IPS DF 4.7 (cell line): Measurements from ENCODE around the gene DNM3.

Experiments used
- DNase-seq: peaks from one replicate; pipeline ENCODE4 v3.0.0-alpha.2; 2013; ENCODE audit warnings: low spot score; ENCODE audit errors: extremely low read depth

DNM3 gene

DNA sequence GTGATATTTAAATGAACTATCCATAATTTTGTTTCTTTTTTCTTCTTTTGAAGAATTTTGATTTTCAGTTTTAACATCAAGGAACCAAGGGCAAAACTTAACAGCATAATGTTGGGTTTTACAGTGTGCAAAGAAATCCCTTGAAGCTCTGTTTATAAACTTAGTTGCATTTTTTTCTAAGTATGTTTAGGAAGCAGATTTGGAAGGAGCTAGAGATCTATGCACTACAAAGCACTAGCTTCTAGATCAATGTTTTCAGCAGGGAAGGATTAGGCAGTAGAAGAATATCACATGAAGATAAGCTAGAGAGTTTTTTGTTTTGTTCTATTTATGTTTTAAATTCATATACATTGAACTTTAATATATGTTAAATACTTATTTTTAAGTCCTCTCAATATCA is 328.5 kb downstream of the DNM3 start:
- DNase-seq: no peak

DNA sequence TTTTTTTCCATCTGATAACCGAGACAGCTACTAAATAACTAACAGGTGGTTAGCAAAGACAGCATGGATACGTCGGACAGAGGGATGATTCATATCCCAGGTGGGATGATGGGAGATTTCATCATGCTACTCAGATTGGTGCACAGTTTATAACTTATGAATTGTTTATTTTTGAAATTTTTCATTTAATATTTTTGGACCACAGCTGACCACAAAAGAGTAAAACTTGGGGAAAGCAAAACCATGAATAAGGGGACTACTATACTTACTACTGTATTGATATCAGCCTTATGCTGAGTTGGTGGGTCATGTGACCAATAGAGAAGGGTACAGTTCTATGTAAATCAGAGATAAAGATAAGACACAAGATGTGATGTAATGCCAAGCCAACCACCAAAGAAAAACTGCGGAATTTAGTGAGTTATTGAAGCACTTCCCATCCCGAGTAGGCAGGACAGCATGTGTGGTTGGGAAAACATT is 331.1 kb downstream of the DNM3 start:
- no peak for DNase-seq

DNA sequence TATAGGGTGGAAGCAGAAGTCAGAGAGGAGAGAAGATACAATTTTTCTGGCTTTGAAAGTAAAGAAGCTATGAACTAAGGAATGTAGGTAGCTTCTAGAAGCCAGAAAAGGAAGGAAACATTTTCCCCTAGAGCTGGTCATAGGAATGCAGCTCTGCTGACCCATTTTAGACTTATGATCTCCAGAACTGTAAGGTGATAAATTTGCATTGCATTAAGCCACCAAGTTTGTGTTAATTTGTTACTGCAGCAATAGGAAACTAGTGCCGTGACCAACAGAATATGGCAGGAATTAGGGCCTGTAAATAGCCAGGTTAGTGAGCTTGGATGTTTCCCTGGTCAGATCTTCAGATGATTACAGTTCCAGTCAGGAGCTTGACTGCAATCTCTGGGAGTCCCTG is 334.9 kb downstream of the DNM3 start:
- DNase-seq: no peak

DNA sequence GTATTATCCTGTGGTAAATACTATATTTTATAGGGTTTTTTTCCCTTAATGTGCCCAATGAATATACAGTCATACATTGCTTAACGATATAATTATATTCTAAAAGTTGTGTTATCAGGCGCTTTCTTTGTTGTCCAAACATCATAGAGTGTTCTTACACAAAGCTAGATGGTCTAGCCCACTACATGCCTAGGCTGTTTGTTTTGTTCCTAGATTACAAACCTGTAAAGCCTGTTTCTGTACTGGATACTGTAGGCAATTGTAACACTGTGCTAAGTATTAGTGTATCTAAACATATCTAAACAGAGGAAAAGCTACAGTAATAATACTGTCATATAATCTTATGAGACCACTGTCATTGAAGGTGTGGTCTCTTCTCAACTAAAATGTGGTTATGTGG is 336.6 kb downstream of the DNM3 start:
- no peak for DNase-seq

DNA sequence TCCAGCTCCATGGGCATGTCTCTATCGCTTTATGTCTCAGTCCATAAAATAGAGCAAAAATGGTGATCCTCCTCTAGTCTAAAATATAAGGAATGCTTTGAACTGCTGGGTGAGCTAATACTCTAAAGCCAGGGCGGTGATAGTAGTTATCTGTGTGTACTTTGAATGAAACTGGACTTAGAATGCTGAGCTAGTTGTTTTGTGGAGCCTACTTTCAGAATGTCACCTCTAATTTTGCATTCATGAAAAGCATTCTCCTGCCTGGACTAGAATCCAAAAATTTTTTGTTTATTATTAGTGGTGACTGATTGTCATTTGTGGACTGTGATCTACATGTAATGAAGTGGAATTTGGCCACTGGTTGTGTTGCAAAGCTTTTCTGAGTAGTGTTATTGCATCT is 337.6 kb downstream of the DNM3 start:
- no peak for DNase-seq

DNA sequence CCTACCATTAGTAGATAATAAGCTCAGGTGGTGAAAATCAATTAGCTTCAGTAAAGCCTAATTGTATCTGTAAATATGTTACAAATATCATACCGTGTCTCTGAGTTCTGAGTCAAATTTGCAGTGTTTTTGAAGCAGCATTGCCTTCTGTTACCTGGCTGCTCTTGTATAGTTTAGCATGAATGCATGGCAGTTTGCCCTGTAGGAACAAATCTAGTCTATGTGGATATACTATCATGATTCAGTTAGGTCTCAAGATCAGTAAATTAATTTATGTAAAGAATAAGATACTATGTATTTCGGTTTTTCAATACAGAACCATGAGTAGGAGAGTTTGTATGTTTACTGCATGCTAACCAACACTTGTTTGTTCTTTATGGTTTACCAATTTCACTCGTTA is 338.6 kb downstream of the DNM3 start:
- no peak for DNase-seq

DNA sequence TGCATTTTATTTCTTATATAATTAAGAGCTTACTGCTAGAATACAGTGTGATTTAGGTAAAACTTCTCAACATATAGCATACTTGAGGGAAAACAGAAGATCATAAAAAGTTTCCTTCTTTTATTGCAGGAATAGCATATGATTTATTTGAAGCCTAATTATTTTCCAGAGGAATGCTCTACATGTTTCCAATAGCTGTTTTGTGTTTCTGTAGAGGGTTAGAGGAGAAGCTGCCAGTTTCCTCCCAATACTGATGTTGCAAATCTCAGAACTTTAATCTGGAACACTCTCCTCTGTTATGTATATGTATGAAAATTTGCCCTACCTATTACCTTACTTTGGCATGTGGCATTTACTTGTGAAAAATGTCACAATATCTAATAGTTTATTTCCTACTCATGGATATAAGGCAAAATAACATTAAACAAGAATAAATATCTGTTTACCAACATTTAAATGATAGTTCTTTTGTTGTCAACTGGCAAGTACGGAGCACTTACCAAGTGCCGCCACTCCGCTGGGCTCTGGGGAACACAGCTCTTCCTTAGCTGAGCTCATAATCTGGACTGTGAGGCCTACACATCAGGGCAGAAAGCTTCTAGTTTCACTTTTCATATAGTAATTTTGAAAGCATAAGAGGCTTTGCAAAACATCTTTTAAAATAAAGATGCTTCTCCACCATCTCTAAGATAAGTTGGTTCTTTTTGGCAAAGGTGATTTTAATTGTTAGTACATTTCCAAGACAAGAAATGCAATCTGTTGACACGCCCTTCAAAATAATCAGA is 339.4 kb downstream of the DNM3 start:
- no peak for DNase-seq

DNA sequence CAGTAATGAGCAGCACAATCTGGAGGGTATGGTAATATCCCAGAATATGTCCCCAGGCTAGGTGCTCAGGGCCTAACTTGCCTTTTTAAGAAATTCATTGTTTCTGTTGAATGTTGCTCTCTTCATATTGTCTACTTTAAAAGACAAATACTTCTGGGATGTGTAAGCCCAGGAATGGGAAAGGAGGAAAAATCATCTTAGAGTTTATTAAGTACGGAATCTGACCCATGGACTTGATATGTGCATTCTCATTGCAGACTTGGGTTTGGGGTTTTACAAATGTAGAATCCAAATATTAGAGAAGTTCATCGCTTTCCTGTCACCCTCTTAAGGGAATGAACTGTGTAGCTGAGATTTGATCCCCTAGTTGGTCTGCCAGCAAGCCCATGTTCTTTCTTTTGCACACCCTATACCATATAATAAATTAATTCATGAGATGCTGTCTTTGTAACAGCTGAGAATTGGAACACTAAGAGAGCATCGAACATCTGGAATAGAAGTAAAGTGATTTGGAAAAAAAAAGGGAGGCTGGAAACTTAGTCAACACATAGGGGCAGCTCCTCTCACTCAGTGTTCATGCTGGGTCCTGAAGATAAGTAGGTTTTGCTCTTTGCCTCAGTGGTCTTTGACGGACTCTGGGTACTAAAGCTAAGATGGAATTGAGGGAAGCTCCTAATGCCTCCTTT is 343.4 kb downstream of the DNM3 start:
- DNase-seq: no peak

DNA sequence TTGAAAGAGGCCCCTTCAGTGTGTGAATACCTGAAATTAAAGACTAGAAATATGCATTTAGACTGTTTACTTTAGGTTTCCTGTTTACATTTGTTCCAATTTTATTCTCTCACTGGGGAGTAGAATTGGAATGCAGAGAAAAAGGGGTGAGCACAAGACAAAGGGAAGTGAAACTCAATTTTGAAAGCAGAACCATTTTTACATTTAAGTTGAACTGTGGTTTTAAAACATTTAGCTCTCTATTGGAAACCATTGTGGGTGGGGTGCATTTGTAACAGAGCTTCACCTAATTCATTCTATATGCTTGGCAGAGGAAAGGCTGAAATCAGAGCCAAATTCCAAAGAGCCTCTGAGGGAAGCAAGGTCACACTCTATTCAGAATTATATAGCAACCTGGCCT is 343.9 kb downstream of the DNM3 start:
- no peak for DNase-seq

DNA sequence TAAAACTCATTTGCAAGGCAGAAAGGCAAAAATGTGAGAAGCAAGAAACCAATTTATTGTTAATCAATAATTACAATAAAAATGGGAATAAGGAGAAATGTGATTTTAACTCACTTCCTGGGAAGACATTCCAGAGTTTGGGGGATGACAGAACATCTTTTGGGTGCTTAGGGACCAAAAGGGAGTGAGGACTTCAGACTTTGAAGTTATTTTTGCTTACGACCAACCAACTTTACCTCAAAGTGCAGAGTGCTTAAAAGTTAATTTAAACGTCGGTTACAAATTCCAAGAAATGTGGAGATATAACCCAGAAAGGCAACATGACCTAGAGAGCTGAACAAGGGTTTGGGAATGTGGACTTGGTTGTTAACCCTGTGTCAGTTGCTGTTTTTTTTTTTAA is 344.7 kb downstream of the DNM3 start:
- no peak for DNase-seq

DNA sequence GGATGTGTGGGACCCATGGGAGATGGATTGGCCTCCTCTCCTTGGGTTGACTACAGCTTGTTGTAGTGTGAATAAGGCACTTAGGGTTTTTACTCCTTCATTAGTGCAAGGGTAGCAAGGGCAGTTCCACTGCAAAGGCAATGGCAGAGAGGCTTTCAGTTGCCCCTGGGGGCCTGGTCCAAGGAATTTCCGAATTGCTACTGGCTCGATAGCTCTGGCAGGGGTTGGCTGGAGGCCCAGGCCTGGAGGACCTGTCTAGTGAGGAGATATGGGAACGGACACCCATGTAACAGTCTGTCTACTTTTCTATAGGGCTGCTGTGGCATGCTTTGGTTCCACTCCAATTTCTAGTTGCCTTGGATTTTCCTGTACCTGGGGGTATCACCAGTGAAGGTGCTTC is 360.3 kb downstream of the DNM3 start:
- DNase-seq: no peak

DNA sequence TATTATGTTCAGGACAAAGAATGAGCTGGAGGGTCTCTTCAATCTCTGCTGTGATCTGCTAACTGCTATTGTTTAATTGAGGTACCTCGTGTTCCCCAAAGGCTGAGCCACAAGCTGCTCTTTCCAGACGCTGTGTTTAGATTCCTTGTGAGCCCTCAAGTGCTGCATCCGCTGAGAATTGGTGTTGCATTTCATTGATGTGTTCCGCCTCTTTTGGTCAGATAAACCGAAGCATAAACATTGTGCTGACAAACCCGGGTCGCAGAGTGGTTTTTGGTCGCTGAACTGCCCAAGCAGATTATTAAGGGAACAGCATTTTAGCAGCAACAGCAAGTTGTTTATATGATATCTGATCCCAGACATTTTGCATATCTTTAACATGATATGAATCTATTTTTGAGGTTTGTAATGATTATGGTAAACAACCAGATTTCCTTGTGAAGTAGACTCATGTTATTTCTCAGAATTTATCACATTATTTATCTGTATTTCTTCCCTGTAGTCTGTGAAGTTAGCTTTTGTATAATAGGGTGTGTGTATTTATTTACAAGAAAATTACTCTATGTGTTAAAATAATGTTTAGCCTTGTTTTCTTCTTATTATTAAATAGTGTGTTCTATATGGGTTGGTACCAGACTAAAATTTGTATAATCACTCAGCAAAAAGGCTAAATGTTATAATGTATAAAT is 362.0 kb downstream of the DNM3 start:
- DNase-seq: no peak

DNA sequence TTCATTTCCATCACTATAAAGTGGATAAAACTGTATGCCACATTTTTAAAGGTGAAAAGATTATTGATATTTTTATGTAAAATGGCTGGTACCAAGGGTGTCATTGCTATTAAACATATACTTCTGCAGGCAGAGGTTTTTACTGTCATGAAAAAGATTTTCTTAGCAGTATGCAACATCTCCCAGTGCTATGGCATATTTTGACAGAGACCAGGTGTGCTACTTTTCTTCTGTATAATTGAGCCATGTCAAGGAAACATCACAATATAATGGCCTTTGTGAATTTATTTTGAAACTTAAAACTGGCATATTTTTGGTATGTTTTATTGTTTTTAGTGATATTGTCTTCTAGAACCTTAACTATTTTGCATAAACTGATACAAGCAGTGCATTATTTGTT is 362.6 kb downstream of the DNM3 start:
- no peak for DNase-seq

DNA sequence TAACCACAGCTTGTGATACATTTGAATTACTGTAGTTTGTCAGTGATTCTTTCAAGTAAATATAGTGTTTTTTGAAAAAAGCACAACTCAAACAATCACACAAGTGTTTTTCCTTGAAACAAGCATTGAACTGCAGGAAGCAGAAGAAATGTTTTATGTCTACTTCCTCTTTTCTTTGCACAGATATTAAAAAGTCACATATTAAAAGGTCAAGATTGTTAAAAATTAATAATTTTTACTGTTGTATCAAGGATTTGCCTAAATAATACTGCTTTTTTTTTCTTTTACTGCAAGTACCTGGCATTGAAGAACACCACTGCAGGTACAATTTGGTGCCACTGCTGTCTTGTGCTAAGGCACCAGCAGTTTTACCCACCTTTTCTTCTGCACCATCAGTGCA is 365.0 kb downstream of the DNM3 start:
- DNase-seq: no peak

DNA sequence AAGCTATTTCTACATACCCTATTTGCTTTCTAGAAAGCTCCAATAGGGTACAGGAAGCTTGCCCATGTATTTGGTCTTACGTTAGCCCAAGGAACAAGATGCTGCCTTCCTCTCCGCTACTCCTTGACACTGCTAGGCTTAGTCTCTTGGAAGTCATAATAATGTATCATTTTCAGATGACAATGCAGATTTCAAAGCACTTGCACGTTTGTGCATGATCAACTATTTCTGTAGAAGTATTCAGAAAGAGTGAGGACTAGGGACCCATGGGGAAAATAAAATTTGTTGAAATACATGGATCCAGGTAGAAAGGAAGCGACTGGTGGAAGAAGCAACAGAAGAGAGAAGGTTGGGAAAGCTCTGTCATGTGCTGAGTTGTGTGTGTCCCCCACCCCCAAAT is 367.3 kb downstream of the DNM3 start:
- DNase-seq: no peak

DNA sequence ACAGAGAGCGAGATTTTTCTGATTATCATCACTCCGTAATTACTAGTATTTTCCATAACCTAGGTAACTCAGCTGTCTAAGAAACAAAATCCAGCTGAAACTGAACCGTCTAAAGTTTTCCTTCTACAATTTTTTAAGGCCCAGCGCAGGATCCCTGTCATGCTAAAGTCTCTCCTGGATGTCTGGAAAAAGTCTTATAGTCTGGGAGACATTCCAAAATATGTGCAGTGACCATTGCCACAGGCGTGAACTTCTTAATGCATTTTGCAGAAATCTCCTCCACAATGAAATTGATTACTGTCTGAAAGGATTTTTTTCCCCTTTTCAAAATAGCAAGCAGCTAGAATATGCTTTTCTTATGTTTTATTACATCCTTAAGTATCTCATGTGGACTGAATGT is 369.9 kb downstream of the DNM3 start:
- DNase-seq: no peak

DNA sequence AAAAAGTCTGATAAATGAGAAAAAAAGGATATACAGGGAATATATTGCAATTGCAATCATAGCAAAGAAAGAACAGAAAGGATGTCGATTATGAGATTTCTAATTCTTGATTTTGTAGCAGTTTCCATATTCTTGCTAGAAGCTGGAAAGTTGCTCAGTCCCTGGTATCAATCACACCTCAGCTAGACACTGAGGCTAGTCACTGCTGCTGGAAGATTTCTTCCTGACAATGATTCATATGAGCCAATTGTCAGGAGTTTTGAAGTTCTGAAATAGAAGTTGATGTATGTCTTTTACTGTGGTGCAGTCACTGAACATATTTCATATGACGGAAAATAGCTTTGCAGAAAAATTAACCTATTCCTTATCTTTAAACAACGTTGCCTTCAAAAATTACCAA is 370.8 kb downstream of the DNM3 start:
- DNase-seq: no peak

DNA sequence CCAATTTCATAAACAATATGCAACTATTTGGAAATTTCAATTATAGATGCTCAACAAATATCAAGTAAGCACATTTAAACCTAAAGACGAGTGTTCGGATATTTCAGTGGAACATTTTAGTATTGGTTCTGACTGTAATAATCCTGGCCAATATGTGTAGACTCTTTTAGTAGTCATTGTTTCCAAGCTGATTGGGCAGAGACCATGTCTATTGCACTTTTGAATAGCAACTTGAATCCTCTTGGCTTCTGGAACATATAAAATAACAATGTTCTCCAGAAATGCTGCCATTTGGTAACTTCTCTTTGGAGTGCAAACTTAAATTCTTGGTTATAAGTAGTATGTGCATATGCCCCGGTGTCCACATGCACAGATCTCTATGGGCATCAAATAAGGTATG is 373.7 kb downstream of the DNM3 start:
- DNase-seq: no peak

DNA sequence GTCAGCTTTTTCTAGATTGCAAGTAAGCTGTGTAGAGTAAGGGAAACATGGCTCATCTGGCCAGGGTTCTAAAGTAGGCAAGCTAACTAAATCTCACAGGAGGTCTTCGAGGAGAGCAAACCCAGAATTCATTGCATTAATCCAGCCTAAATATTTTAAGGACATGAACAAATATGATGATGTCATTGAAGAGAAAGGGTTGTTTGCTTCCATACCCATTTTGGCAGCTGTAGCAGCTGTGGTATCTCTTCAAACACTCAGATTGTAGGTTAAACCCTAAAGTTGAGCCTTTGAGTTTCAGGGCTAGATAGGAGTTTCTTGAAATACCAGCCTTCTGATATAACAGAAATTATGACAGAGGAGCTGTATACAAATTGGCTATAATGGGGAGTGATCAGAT is 378.7 kb downstream of the DNM3 start:
- no peak for DNase-seq

DNA sequence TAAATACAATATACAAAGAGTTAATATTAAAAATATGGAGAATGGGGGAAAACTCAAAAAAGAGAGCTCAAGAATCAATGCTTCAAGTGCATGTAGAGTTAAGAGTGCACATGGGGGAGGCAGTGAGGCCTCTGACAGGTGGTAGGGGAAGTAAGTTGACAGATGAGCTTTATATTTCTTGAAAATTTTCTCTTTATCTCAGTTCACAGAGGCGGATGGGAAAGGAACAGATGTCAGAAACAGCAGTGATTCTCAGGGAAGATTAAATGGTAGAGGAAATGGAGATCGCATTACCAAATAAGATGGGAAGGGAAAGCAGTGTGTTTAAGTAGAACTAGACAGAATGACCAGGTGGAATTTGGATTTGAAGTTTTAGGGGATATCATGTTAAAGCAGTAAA is 379.1 kb downstream of the DNM3 start:
- DNase-seq: no peak

DNA sequence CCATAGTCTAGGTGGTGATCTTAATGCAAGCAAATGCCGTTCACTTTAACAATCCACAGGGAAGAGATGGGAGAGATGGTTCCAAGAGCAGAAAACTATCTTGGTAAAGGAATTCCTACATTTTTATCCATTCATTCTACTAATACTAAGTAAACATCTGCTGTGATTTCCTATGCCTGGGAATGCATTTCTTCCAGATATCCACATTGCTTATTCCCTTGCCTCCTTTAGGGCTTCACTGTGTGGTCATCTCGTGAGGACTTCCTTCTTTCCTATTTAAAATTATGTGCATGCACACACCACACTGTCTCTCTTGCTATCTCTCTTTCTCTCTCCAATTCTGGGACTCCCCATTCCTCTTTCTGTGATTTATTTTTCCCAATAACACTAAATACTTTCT is 380.1 kb downstream of the DNM3 start:
- DNase-seq: no peak

DNA sequence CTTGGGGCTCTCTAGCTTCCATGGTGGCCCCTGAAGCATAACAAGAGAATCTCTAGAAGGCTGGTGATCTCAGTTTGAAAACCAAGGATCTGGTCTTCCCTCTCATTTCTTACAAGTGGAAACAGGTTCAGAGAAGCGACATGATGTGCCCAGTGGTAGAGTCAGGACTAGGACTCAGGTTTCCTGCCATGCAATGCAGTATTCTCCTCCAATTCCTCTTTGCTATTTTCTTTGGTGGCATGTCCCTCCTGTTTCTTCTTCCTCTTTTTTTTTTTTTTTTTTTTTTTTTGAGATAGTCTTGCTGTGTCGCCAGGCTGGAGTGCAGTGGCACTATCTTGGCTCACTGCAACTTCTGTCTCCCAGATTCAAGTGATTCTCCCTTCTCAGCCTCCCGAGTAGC is 383.6 kb downstream of the DNM3 start:
- DNase-seq: no peak

DNA sequence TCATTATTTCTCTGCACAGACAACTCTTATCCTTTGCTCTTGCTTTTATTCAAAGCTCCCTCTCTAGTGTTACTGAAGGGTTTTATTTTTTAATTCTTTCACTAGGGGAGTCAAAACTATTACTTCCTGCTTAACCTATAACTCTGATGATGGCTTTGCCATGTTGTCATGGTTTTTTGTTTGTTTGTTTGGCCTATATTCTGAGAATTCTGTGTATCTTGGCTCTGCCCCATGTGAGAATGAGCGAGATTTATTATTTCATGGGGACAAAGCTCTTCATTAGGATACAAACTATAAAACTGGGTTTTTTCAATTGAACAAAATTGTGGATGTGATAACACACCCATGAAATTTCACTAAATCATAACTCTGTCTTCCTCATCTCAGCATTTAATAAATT is 388.6 kb downstream of the DNM3 start:
- DNase-seq: no peak
